ENCODE results near the gene TCF4.

DNA sequence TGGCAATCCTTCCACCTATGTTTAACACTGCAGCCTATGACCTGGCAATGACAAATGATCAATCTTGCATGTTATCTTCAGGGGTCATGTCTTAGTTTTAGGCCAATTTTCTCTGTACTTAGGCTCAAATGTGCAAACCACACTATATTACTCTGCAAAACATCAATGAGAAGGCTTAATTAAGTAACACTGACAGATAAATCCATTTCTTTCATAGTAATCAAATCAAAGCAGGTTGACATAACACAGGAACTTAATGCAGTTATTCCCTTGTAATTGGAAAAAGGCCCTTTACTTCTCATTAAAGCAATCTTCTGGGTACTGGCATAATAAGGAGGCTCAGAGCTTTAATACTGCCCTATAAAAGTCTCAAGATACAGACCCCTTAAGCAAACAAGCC, 114.4 kb downstream of the TCF4 start:
- TF ChIP-seq, protein P1, sequence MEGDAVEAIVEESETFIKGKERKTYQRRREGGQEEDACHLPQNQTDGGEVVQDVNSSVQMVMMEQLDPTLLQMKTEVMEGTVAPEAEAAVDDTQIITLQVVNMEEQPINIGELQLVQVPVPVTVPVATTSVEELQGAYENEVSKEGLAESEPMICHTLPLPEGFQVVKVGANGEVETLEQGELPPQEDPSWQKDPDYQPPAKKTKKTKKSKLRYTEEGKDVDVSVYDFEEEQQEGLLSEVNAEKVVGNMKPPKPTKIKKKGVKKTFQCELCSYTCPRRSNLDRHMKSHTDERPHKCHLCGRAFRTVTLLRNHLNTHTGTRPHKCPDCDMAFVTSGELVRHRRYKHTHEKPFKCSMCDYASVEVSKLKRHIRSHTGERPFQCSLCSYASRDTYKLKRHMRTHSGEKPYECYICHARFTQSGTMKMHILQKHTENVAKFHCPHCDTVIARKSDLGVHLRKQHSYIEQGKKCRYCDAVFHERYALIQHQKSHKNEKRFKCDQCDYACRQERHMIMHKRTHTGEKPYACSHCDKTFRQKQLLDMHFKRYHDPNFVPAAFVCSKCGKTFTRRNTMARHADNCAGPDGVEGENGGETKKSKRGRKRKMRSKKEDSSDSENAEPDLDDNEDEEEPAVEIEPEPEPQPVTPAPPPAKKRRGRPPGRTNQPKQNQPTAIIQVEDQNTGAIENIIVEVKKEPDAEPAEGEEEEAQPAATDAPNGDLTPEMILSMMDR (tag by site-specific recombination; IDR thresholded peaks at IDR 0.05): no peak
- TF ChIP-seq GLI4 (tag by site-specific recombination; IDR thresholded peaks at IDR 0.05): no peak
- no peak for TF ChIP-seq GFI1B (tag by site-specific recombination; IDR thresholded peaks at IDR 0.05)
- no peak for TF ChIP-seq FEZF1 (tag by site-specific recombination; IDR thresholded peaks at IDR 0.05)
